SK-N-SH (cell line): ENCODE measurements around the gene MRGPRX3. TPM values are rescaled to one million over a fixed set of nuclear protein-coding genes. Genes with fewer than 3 reads are reported as not detected.

Experiments used
- CTCF ChIA-PET: fragments of 300-600, 350-600 bp; formaldehyde crosslinking; extraction: SDS; loops from one replicate; lab custom pipeline; 2021; lab: Yijun Ruan, JAX
- POLR2A ChIA-PET: fragments of 350-600 bp; sonication (Branson Sonifier 250); formaldehyde crosslinking; extraction: SDS; loops from one replicate; lab custom pipeline; 2020; ENCODE audit warnings: antibody characterized with exemption, inconsistent platforms; lab: Yijun Ruan, JAX
- DNase-seq: peaks from one replicate; pipeline ENCODE4 v3.0.0; 2012
- H2AFZ ChIP-seq: fragments of 200-600 bp; sonication (generic); 2 replicates; pipeline ENCODE4 v1.8.1; 2016; ENCODE audit warnings: antibody characterized with exemption, mild to moderate bottlenecking, low read depth
- H3F3A ChIP-seq: fragments of 200-600 bp; sonication (generic); replicated peaks from 2 replicates; pipeline ENCODE3; 2016; ENCODE audit warnings: antibody characterized with exemption, mild to moderate bottlenecking; ENCODE audit not compliant: insufficient read depth
- H3K27ac ChIP-seq, 2 experiments: fragments of 200-500 bp in 1 of 2; fragments of 200-600 bp in 1 of 2; sonication (Bioruptor generic) in 1 of 2; sonication (generic), shearing (Covaris generic) in 1 of 2; 2 replicates each; pipeline versions ENCODE4 v1.5.1 to v1.6.1; 2014 to 2016; ENCODE audit warnings: low read depth in 2 of 2, inconsistent platforms in 1 of 2, low read length in 1 of 2, mild to moderate bottlenecking in 1 of 2, mixed read lengths in 1 of 2
- H3K27me3 ChIP-seq: fragments of 200-600 bp; sonication (generic), shearing (Covaris generic); 2 replicates; pipeline ENCODE4 v1.6.1; 2016; ENCODE audit warnings: mixed run types; ENCODE audit not compliant: insufficient read depth
- H3K36me3 ChIP-seq, 2 experiments: fragments of 200-500 bp in 1 of 2; fragments of 200-600 bp in 1 of 2; sonication (Bioruptor generic) in 1 of 2; sonication (generic) in 1 of 2; replicated peaks in 1 of 2; 2 replicates each; pipeline versions ENCODE3 to v1.5.1; 2014 to 2016; ENCODE audit warnings: low read length in 1 of 2, mild to moderate bottlenecking in 1 of 2; ENCODE audit not compliant: insufficient read depth in 2 of 2, control insufficient read depth in 1 of 2
- H3K4me1 ChIP-seq, 2 experiments: fragments of 200-500 bp in 1 of 2; fragments of 200-600 bp in 1 of 2; sonication (Bioruptor generic) in 1 of 2; sonication (generic), shearing (Covaris generic) in 1 of 2; 2 replicates each; pipeline versions ENCODE4 v1.5.1 to v1.6.1; 2014 to 2016; ENCODE audit warnings: low read depth in 1 of 2, low read length in 1 of 2, mixed run types in 1 of 2; ENCODE audit not compliant: insufficient read depth in 2 of 2, control insufficient read depth in 1 of 2
- H3K4me2 ChIP-seq: fragments of 200-600 bp; sonication (generic), shearing (Covaris generic); 2 replicates; pipeline ENCODE4 v1.6.1; 2017; ENCODE audit warnings: mixed run types
- H3K4me3 ChIP-seq, 2 experiments: fragments of 200-500 bp in 1 of 2; fragments of 200-600 bp in 1 of 2; sonication (Bioruptor generic) in 1 of 2; sonication (generic), shearing (Covaris generic) in 1 of 2; 2 replicates each; pipeline versions ENCODE4 v1.5.1 to v1.8.1; 2014 to 2016; ENCODE audit warnings: low read depth in 2 of 2, inconsistent platforms in 1 of 2, low read length in 1 of 2, mild to moderate bottlenecking in 1 of 2, mixed read lengths in 1 of 2, moderate library complexity in 1 of 2
- H3K79me2 ChIP-seq: fragments of 200-600 bp; sonication (generic); 2 replicates; pipeline ENCODE4 v1.8.1; 2017; ENCODE audit warnings: mild to moderate bottlenecking; ENCODE audit not compliant: insufficient read depth
- H3K9ac ChIP-seq: fragments of 200-600 bp; sonication (generic); 2 replicates; pipeline ENCODE4 v1.6.1; 2017; ENCODE audit warnings: mixed run types
- H3K9me2 ChIP-seq: fragments of 200-600 bp; sonication (generic); 2 replicates; pipeline ENCODE4 v1.6.1; 2017; ENCODE audit warnings: mixed run types
- H3K9me3 ChIP-seq: fragments of 200-600 bp; sonication (generic); 2 replicates; pipeline ENCODE4 v1.6.1; 2017; ENCODE audit warnings: mixed run types, mild to moderate bottlenecking, moderate library complexity
- H4K20me1 ChIP-seq: fragments of 200-600 bp; sonication (generic); 2 replicates; pipeline ENCODE4 v1.6.1; 2017; ENCODE audit warnings: mild to moderate bottlenecking, mixed run types; ENCODE audit not compliant: insufficient read depth
- ELF1 ChIP-seq: IDR thresholded peaks from 2 replicates; pipeline ENCODE4 v1.4.0; 2012
- GABPA ChIP-seq: IDR thresholded peaks from 2 replicates; pipeline ENCODE4 v1.4.0; 2012; ENCODE audit warnings: low read depth, mild to moderate bottlenecking
- RFX5 ChIP-seq: IDR thresholded peaks from 2 replicates; pipeline ENCODE4 v1.6.1; 2012; ENCODE audit warnings: mild to moderate bottlenecking, improper control_type of control experiment, low read length
- YY1 ChIP-seq: IDR thresholded peaks from 2 replicates; pipeline ENCODE4 v1.4.0; 2012; ENCODE audit warnings: low read depth, mild to moderate bottlenecking
- WGBS: methylation state at CpG from one replicate; pipeline ENCODE4 v1.1.6; 2017; ENCODE audit warnings: low lambda C conversion rate; 5-methylcytosine and 5-hydroxymethylcytosine counted together
- polyA plus RNA-seq, 3 experiments: library from polyadenylated mRNA; depleted of rRNA; stranded (reverse); fragments of >200 nt; gene quantifications; 2 replicates each; pipeline ENCODE4 v1.2.3, GENCODE V29; 2012
- small RNA-seq, 7 experiments: library from RNA; depleted of rRNA; stranded (forward); fragments of <200 nt; gene quantifications; one replicate each; pipeline ENCODE3, GENCODE V24; 2012
- TF ChIP-seq, protein P1 (sequence below): fragments of 150-350 bp; IDR thresholded peaks from 2 replicates; pipeline ENCODE4 v1.6.1; 2016; ENCODE audit warnings: mild to moderate bottlenecking, low read depth, low read length
- TF ChIP-seq, protein P2 (sequence below): IDR thresholded peaks from 2 replicates; pipeline ENCODE4; 2012
- TF ChIP-seq, protein P3 (sequence below): fragments of 150-350 bp; IDR thresholded peaks from 2 replicates; pipeline ENCODE4 v1.6.1; 2017; ENCODE audit warnings: antibody characterized with exemption, low read length, low read depth, borderline replicate concordance

MRGPRX3 gene
- polyA plus RNA-seq, 1 of the 3 experiments (the other 2 are of a cell fraction), result not detected

GRCh38 chr11:18172666-18173065 is 40.3 kb downstream of the MRGPRX3 start, which contains the start of gene MRGPRX4:
Gene MRGPRX4 (plus strand): TSS chr11:18172837. CDS start chr11:18173257, 420 bp downstream.
- no peak for DNase-seq

DNA sequence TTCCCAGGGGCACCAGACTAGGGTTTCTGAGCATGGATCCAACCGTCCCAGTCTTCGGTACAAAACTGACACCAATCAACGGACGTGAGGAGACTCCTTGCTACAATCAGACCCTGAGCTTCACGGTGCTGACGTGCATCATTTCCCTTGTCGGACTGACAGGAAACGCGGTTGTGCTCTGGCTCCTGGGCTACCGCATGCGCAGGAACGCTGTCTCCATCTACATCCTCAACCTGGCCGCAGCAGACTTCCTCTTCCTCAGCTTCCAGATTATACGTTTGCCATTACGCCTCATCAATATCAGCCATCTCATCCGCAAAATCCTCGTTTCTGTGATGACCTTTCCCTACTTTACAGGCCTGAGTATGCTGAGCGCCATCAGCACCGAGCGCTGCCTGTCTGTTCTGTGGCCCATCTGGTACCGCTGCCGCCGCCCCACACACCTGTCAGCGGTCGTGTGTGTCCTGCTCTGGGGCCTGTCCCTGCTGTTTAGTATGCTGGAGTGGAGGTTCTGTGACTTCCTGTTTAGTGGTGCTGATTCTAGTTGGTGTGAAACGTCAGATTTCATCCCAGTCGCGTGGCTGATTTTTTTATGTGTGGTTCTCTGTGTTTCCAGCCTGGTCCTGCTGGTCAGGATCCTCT is 41.0 kb downstream of the MRGPRX3 start:
- no peaks in the 10 kb centered on the region for H3K79me2 ChIP-seq
- no peak for DNase-seq
- H3F3A ChIP-seq, result no peaks in the 10 kb centered on the region
- H3K4me3 ChIP-seq, result no peak overlapping the region
- H3K4me2 ChIP-seq, result no peak overlapping the region
- H3K4me1 ChIP-seq, result no peaks in the 10 kb centered on the region
- POLR2A ChIA-PET, result no interaction called here
- CTCF ChIA-PET, result interaction anchor here (1.0 to 1.6 kb wide), 2 partner anchors 31 to 47 kb away, joined by 3 read pairs; no protein-coding TSS in a partner anchor
- no peaks in the 10 kb centered on the region for H3K9me3 ChIP-seq
- no peaks in the 10 kb centered on the region for H3K27me3 ChIP-seq
- H4K20me1 ChIP-seq, result no peaks in the 10 kb centered on the region
- no peak overlapping the region for H3K9ac ChIP-seq
- no peaks in the 10 kb centered on the region for H3K9me2 ChIP-seq
- no peaks in the 10 kb centered on the region for H3K36me3 ChIP-seq
- WGBS, result 71% methylated on average over 28 of the region's 28 CpGs
- H3K27ac ChIP-seq, result no peak overlapping the region
- TF ChIP-seq ELF1, result no peak
- no peak overlapping the region for H2AFZ ChIP-seq

More at GRCh38 chr11:18172666-18173065, 40.3 kb downstream of the MRGPRX3 start, which contains the start of gene MRGPRX4:
- no peaks in the 10 kb centered on the region for H3K27me3 ChIP-seq
- POLR2A ChIA-PET, result no interaction called here
- no peaks in the 10 kb centered on the region for H3F3A ChIP-seq
- H3K27ac ChIP-seq, result no peak within 1 kb of the TSS
- 32% methylated on average over 3 of the region's 3 CpGs for WGBS
- CTCF ChIA-PET, result interaction anchor here (1.0 to 1.7 kb wide), 4 partner anchors 14 to 593 kb away, joined by 3 to 5 read pairs (median 3); no protein-coding TSS in a partner anchor
- H2AFZ ChIP-seq, result no peak within 1 kb of the TSS
- no peaks in the 10 kb centered on the region for H4K20me1 ChIP-seq
- no peaks in the 10 kb centered on the region for H3K36me3 ChIP-seq
- H3K4me2 ChIP-seq, result no peak within 1 kb of the TSS
- no peaks in the 10 kb centered on the region for H3K9me3 ChIP-seq
- no peaks in the 10 kb centered on the region for H3K4me1 ChIP-seq
- H3K4me3 ChIP-seq, result no peak within 1 kb of the TSS
- H3K9me2 ChIP-seq, result no peaks in the 10 kb centered on the region
- H3K79me2 ChIP-seq, result no peaks in the 10 kb centered on the region
- H3K9ac ChIP-seq, result no peak within 1 kb of the TSS
- TF ChIP-seq YY1 (no peak), RFX5 (no peak), GABPA (no peak)
- TF ChIP-seq, protein P1, sequence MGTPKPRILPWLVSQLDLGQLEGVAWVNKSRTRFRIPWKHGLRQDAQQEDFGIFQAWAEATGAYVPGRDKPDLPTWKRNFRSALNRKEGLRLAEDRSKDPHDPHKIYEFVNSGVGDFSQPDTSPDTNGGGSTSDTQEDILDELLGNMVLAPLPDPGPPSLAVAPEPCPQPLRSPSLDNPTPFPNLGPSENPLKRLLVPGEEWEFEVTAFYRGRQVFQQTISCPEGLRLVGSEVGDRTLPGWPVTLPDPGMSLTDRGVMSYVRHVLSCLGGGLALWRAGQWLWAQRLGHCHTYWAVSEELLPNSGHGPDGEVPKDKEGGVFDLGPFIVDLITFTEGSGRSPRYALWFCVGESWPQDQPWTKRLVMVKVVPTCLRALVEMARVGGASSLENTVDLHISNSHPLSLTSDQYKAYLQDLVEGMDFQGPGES, result no peak
- TF ChIP-seq, protein P2, sequence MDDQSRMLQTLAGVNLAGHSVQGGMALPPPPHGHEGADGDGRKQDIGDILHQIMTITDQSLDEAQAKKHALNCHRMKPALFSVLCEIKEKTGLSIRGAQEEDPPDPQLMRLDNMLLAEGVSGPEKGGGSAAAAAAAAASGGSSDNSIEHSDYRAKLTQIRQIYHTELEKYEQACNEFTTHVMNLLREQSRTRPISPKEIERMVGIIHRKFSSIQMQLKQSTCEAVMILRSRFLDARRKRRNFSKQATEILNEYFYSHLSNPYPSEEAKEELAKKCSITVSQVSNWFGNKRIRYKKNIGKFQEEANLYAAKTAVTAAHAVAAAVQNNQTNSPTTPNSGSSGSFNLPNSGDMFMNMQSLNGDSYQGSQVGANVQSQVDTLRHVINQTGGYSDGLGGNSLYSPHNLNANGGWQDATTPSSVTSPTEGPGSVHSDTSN, result no peak
- TF ChIP-seq, protein P3, sequence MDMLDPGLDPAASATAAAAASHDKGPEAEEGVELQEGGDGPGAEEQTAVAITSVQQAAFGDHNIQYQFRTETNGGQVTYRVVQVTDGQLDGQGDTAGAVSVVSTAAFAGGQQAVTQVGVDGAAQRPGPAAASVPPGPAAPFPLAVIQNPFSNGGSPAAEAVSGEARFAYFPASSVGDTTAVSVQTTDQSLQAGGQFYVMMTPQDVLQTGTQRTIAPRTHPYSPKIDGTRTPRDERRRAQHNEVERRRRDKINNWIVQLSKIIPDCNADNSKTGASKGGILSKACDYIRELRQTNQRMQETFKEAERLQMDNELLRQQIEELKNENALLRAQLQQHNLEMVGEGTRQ, result no peak

Small RNA genes lying within 50 kb of the gene (small RNA-seq; reads per million reads assigned to genes)
- gene HIGD1AP5, result 0 to 5.7 (median 0) reads per million in 7 experiments

Other genes with a start within 250 kb of the MRGPRX3 start
- gene SERGEF, start 119.5 kb upstream of the MRGPRX3 start, polyA plus RNA-seq (2012; rRNA removed), result 20.6 and 23.1 TPM in 2 replicates
- gene TPH1, start 86.3 kb upstream of the MRGPRX3 start, polyA plus RNA-seq (2012; rRNA removed), result 0.02 and 0.03 TPM in 2 replicates
- gene SAAL1, start 26.5 kb upstream of the MRGPRX3 start, polyA plus RNA-seq (2012; rRNA removed), result 17.9 and 19.6 TPM in 2 replicates
- not detected in 2 replicates for gene MRGPRX4, start 40.3 kb downstream of the MRGPRX3 start, polyA plus RNA-seq (2012; rRNA removed)
- gene SAA4, start 104.2 kb downstream of the MRGPRX3 start, polyA plus RNA-seq (2012; rRNA removed), result not detected in 2 replicates
- gene SAA2, start 116.1 kb downstream of the MRGPRX3 start, polyA plus RNA-seq (2012; rRNA removed), result not detected in 2 replicates
- not detected in 2 replicates for gene SAA1, start 133.7 kb downstream of the MRGPRX3 start, polyA plus RNA-seq (2012; rRNA removed)
- 8.2 and 10.8 TPM in 2 replicates for gene HPS5, start 189.6 kb downstream of the MRGPRX3 start, polyA plus RNA-seq (2012; rRNA removed)
- 31.2 and 40.4 TPM in 2 replicates for gene GTF2H1, start 190.0 kb downstream of the MRGPRX3 start, polyA plus RNA-seq (2012; rRNA removed)